GM10266 (cell line): Measurements from ENCODE around the gene BLCAP.
"Not testable (repeated sequence)": the region's sequence is repeated elsewhere in the genome, so short reads cannot be mapped to it uniquely, and the experiment has no call there.

Source experiments
- DNase-seq: peaks from one replicate; pipeline ENCODE4 v3.0.0; 2012; ENCODE audit errors: extremely low spot score
- TF ChIP-seq, protein P1 (sequence below): IDR thresholded peaks from 2 replicates; pipeline ENCODE4 v1.5.1; 2012; ENCODE audit warnings: mild to moderate bottlenecking, low read depth; ENCODE audit not compliant: control insufficient read depth, insufficient read depth; ENCODE audit errors: missing control alignments

BLCAP gene

GRCh38 chr20:37541326-37541725, 13.7 kb upstream of the BLCAP start:
- DNase-seq = no peak

GRCh38 chr20:37540838-37541237, 13.2 kb upstream of the BLCAP start:
- DNase-seq = not testable (repeated sequence)

More at GRCh38 chr20:37541326-37541725, 13.7 kb upstream of the BLCAP start:
- TF ChIP-seq, protein P1, sequence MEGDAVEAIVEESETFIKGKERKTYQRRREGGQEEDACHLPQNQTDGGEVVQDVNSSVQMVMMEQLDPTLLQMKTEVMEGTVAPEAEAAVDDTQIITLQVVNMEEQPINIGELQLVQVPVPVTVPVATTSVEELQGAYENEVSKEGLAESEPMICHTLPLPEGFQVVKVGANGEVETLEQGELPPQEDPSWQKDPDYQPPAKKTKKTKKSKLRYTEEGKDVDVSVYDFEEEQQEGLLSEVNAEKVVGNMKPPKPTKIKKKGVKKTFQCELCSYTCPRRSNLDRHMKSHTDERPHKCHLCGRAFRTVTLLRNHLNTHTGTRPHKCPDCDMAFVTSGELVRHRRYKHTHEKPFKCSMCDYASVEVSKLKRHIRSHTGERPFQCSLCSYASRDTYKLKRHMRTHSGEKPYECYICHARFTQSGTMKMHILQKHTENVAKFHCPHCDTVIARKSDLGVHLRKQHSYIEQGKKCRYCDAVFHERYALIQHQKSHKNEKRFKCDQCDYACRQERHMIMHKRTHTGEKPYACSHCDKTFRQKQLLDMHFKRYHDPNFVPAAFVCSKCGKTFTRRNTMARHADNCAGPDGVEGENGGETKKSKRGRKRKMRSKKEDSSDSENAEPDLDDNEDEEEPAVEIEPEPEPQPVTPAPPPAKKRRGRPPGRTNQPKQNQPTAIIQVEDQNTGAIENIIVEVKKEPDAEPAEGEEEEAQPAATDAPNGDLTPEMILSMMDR = no peak

- TF ChIP-seq, protein P1 = no peak
- DNase-seq = no peak
These were observed 12.3 kb upstream of the BLCAP start for GRCh38 chr20:37540001-37540400.

DNA sequence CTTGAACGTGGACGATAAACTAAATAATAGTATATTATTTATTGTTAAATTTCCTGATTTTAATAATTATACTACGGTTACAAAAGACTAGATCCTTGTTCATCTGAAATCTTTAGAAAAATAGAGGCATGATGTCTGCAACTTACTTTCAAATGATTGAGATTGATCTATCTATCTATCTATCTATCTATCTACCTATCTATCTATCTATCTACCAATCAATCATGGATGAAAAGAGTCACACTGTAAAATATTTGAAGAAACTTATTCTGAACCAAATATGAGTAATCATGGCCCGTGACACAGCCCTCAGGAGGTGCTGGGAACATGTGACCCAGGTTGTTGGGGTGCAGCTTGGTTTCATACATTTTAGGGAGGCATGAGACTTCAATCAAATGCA, 11.7 kb upstream of the BLCAP start:
- DNase-seq = no peak
- TF ChIP-seq, protein P1 = no peak

DNA sequence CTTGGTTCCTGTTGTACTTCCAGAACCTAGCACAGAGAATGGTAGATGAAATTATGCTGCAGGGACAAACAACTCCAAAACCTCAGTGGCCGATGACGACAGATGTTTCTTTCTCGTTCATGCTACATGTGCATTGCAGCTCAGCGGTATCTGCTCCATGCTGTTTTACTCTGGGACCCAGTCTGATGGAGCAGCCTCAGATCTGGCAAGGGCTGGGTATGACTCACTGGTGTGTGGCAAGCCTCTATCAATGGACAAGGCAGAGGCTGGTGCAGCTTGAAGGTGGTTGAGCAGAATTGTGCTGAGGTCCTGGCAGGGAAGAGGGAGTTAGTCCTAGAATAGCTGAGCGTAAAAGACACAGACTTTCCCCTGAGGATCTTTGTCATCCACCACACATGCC, 10.3 kb upstream of the BLCAP start:
- DNase-seq = no peak
- TF ChIP-seq, protein P1 = no peak

GRCh38 chr20:37537505-37537904, 9.8 kb upstream of the BLCAP start:
- no peak for DNase-seq
- TF ChIP-seq, protein P1 = no peak

DNA sequence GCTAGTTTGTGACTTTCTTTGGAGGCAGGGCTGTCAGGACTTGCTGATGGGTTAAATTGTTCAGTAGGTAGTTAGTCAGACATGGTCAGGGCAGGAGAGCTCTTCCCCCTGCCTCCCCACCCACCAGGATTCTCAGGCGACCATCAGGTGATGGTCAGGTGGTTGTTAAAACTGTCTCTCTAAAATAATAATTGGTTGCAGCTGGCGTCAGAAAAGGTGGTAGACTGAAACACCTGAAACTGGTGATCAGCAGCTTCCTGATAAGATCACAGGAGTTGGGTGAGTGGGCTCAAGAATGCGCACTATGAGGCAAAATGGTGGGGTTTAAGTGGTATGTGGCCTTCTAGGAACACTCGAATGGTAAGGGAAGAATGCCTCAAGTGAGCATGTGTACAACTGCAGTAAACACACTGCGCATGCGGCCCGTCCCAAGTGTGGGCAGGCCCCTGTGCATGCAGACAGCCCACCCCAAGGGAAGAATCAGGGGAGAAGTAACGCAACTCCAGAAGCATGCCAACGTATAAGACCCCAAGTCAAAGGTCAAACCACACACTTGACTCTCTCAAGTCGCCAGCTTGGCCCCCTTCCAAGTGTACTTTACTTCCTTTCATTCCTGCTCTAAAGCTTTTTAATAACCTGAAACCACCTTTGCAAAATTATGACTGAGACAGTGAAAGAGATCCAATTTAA, 7.9 kb upstream of the BLCAP start:
- TF ChIP-seq, protein P1 = no peak
- DNase-seq = no peak
